Measurements from ENCODE around the gene PDE1C.

PDE1C gene

DNA sequence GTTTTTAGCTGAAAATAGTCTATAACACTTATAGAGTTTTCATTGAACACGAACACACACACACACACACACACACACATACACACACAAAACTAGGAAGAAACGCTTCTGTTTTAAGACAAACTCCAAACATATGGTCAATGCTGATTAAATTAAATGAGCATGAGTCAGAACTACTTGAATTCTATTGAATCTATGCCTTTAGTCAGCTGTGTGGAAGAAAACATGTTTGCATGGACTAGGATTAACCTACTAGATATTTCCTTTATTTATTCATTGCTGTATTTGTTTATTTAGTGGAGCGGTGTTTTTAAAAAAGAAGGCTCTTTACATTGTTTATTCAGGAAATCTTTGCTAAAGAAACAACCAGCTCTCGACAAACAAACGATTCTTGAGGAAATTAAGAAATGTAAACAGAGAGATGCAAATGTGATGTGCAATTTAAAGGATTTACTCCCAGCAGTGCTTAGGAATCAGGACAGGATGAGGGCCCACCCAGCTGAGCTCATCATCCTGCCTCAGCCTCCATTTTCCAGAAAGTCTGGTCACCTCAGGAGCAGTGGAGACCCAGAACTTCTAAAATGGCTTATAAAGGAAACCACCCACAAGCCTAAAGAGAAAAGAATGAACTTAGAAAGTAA, 83.2 kb downstream of the PDE1C start:
- no peak for DNase-seq

DNA sequence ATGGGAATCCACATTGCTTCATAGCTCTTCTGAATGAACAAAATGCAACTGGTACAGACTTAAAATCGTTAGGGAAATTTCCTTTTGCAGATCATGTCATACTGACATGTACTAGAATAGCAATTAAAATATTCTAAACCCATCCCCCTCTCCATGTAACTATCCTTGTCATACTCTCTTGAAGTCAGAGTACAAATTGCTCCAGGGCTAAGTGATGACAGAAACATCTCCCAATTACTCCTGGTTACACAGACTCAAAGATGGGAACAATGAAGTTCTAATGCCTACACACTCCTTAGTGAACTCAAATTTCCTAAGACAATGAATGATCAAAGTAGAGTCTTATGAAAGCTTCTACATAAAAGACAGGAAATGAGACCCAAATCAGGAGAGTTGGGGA, 87.2 kb downstream of the PDE1C start:
- DNase-seq: no peak

DNA sequence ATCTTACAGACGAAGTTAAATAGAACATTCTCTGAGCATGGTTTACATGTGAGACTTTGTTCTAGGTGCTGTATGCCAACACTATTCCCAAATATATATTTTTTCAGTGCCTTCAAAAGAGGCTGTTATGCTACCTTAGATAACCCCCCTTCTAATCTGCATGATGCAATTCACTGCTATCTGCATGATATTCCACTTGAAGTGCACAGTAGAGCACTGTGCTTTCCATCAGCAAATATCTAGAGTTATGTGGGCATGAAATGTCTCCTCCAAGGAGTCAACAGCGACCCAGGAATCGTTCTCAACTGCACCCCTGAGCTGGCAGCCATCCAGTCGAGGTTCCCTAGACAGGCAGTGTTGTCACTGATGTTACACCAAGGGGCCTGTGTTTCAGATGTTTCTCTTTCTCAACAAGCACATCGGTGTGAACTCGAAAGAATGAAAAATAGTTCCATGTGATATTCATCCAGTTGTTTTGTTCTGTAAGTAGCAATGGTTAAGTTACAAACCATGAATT, 88.3 kb downstream of the PDE1C start:
- no peak for DNase-seq

DNA sequence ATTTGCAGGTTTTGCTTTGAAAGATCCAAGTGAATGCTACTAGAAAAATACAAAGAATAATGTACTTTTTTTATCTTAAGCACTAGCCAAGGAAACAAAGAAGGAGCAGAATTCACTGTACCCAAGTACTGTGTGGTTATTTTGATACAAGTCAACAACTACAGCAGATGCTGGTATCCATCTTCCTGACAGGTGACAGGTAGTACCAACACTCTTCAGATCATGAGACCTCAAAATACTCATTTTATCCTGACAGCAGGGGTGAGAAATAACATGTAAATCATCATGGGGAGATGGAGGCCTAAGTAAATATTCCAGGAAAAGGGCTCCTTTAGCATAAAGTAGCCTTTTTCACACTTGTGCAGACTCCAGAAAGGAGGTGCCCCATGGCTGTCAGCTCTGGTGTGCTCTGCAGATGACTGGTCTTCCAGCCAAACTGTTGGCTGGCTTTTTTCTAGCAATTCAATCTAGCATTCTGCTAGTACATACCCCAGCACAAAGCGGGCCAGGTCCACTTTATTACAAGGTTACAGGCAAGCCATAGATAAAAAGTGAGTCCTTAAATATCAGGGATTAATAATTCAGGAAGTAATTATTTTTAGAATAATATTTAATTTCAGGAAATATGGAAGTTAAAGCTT, 90.4 kb downstream of the PDE1C start:
- no peak for DNase-seq

DNA sequence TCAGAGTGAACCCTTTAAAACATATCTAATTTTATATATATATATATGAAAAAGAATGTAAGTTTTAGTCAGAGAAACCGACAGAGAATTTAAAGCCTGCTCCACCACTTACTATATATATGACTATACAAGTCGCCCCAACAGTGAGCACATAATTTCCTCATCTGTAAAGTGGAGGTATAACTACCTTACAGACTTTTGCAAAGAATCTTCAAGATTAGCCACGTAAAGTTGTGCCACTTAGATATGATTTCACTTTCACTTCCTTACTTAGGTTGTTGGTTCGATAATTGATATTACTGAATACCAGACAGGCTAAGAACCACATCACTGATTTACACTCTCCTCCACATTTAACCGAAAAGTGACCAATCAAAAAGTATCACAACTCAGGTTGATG, 94.7 kb downstream of the PDE1C start:
- no peak for DNase-seq

DNA sequence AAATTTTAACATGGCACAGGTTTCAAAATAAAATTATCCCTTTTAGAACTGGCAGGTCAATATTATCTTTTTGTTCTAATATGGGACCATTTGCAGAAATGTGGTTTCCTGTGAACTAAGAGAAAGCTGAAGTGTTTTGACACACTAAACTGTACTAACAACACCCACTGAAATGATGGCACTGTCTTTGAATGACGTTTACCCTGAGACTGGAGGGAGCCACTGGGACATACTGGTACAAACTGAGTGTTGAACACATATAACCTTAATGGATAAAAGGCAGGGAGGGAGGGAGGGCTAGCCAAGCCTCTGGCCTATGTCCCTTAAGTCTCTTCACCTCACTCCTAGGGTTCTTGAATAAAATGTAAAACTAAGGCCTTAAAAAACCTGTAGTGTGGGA, 95.9 kb downstream of the PDE1C start:
- no peak for DNase-seq

DNA sequence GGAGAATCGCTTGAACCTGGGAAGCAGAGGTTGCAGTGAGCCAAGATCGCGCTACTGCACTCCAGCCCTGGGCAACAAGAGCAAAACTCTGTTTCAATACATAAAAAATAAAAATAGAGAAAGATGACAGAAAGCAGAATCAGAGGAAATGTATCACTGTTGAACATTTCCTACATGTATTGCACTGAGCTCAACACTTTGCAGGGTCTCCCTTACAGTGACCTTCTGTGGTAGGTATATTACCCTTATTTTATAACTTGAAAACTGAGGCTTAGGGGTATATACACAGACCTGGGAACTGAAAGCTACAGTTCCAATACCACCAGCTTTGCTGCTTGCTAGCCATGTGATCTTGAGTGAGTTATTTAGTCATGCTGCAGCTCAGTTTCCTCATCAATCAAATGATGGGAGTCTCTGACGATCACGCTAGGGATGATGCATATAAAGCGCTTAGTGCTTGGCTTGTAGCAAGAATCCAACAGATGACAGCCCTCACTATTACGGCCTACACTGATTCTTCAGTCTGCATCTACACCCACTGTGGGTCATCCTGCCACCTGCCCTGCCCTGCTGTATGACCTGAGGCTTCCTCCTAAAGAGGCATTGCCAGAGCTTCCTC, 99.0 kb downstream of the PDE1C start:
- no peak for DNase-seq

DNA sequence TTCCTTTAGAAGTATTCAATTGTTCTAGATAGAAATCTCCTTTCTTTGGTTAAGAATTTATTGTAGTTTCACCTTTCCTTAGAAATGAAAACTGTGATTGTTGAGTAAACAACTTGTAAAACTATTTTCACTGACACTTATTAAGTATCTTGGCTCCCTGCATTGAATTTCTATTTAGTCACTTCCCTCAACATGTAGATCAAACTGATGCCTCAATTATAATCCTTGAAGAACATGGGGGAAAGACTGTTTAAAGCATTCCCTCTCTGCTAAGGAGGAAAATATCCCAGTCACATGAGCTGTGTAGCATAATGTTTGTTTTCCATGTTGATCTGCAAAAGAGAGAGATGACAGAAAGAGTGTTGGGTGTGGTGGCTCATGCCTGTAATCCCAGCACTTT, 99.7 kb downstream of the PDE1C start:
- DNase-seq: no peak

DNA sequence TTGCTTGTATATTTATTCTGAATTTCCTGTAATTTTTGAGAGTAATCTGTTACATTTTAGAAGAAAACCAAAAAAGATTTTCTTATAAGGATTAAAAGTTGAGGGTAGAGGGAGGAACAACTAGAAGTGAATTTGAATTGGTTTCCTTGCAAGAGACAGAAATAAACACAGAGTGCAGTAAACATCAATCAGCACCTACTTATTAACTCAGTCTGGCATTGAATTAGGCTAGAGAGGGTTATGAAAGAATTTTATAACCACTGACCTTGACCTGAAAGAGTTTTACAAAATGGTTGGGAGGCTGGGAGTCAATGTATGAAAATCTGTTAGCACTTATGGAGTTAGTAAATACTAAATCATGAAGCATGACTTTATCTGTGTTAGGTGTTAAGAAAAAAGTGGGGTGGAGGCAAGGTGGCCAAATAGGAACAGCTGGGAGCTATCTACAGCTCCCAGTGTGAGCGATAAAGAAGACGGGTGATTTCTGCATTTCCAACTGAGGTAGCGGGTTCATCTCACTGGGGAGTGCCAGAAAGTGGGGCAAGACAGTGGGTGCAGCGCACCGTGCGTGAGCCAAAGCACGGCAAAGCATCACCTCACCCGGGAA, 106.5 kb downstream of the PDE1C start:
- DNase-seq: no peak

DNA sequence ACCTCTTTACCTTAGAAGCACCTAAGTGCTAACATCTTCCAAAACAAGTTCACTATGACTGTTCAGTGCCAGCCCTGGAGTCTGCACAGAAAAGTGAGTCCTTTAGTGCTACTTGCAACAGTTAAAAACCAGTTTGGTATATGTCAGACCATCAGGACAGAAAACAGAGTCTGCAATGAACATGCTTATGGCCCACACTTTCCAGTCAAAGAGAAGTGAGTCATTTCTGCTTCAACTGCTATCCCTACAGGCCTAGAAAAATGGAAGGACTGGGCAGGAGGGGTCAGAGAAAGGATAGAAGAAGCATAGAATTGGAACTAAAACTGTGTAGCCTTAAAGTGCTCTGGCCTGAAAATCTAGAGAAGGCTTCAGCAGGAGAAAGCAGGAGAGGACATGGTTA, 108.0 kb downstream of the PDE1C start:
- DNase-seq: no peak

DNA sequence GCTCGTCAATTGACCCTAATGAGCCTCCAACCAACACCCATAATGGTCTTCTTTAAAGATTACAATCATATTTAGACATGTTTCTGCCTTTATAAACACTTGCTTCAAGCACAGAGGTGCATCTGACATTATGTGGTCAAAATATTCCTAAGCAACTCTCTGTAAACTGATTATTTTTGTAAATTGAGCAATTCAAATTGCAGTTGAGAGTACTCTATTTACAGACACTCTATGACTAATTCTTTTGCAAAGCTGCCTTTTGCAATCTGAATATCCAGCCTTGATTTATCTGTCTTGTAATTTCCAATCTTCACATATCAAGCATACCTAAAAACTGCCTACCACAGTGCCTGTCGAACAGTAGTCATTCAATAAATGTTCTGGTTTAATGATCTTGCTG, 112.0 kb downstream of the PDE1C start:
- DNase-seq: no peak

DNA sequence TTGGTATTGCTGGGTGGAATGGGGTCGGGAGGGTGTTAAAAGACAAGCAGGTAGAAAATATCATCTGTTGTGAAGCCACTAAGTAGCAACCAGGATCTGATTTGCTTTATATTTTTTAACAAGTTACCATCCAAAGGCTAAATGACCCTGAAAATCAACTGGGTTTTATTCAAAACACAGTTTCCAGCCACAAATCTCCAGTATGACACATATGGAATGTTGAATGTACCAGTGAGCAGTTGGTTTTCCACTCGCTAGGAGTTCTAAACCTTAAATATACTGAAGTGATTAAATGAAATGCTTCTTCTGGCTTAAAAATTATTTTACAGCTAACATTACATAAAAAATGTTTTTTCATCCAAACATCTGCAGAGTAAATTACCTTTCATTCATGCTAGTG, 112.5 kb downstream of the PDE1C start:
- DNase-seq: no peak

DNA sequence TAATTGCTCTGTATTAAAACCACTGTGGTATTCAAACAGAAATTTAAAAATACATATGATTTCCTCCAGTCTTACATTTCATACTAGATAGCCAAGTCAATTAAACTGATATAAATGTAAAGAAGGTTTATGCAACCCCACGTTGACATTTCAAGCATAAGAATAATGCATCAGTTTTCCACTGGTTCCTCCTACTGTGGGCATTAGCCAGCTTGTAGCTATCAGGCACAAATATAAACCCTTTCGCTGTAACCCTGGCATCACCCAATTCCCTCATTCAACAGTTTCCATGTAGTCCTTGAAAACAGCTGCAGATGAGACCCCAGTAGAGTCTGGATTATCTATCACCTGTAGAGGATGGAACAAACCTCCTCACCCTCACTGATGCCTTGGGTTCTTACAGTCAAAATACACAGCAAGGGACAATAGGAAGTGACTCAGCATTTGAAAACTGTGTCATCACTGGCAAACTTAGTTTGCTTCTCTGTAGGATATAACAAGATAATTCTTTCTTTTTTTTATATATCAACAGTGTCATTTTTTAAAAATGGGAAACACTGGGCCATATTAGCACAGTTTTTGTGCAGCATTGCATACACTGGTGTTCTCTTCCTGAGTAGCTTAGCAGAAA, 113.0 kb downstream of the PDE1C start:
- DNase-seq: no peak

DNA sequence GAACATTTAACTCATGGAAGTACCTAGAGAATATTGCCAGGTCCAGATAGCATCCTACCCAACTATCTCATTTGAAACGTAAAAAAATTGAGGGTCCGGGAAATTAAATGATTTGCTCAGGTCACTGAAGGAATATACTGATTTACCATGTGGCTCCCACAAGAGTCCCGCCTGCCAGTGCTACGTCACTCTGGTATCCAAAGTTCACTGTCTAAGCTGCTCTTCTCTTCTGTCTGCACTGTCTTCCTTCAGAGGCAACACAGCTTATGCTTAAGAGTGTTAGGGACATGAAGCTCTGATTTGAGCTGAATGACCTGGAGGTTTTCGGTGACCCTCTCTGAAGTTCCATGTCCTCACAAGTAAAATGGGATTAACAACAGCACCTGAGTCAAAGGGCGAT, 114.6 kb downstream of the PDE1C start:
- no peak for DNase-seq

DNA sequence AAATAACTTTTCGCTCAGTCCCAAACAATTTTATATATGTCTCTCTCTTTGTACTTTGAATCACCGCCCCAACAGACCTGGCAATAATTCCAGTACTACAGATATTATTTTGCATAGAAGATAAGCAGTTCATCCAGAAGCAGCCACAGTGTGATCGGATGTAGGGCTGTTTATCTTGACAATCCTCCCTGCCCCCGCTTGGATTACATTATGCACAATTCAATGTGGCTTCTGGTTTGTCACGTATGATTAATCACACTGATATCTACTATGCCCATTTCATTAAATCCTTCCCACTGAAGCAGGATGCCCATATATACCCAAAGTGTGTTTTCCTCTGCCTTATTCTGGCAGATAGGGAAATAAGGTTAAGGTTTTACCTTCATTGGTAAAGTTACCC, 115.2 kb downstream of the PDE1C start:
- no peak for DNase-seq

DNA sequence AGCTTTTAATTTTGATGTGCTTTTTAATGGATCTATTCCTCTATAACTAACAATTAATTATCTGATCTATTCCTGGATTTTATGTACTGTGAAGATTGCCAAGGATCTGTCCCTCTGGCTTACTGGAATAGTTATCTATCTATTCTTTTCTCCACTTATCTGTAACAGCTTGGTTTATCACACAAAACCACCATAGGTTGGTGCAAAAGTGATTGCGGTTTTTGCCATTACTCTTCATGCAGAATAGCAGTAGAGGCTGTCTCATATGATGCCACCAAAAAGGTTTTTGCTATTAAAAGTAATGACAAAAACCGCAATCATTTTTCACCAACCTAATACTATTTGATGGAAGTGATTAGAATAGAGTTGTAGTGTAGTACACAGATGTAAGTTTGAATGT, 115.7 kb downstream of the PDE1C start:
- DNase-seq: no peak

DNA sequence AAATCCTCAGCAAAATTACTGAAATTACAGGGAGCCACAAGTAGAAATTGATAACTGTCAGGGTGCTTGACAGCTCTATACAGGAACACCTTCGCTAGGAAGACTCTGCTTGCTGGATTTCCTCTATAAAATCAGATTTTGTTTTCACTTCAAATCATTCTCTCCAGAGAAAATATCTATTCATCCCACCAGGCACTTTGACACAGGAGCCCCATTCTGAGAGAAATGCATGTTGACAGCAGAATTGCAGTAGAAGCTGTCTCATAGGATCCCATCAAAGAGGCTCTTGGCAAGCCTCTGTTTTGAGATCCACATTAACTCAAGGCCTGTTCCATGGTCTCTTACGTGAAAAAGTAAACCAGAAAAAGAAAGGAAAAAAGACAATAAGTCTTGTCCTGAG, 116.8 kb downstream of the PDE1C start:
- DNase-seq: no peak

DNA sequence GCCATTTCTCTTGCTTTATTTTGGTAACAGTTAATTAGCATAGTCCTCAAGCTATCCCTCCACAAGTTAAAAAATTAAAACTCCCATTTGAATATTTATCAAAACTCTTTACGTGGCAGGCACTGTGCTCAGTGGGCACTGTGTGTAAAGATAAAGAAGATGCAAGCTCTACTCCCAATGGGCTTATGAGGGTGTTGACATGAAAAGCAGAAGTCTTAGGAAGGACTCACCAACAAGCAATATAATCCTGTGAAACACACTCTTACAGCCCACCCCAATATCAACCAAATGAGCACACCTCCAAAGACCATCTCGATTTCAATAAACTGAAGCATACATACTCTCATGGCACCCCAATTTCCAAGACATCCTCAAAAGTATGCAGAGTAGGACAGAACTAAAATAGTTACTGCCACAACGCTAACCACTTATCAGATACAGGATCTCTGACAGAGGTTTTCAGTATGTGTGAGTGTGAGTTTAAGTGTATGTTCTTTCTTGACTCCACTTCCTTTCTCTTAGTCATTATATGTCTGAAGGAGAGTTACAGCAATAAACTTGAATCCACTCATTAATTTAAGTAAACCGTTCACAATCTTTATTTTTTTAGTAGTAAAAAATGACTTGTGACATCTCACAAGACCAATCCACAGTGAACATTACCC, 120.0 kb downstream of the PDE1C start:
- DNase-seq: no peak

DNA sequence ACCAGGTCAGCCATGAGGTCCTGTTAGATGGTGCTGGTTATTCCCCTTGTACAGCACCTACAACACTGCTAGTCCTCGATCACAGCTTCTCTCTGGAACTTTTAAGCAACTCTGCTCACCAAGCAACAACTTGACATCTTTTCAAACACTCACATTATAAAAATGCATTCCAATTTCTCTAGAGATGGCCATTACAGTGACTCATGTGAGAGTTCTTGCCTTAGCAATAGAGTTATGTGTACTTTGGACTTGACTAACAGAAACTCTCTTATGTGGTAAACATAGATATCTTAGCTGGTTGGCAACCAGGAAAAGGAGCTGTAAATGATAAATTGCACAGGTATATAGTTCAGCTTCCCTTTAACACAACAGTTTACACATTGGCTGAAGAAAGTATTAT, 122.2 kb downstream of the PDE1C start:
- no peak for DNase-seq

DNA sequence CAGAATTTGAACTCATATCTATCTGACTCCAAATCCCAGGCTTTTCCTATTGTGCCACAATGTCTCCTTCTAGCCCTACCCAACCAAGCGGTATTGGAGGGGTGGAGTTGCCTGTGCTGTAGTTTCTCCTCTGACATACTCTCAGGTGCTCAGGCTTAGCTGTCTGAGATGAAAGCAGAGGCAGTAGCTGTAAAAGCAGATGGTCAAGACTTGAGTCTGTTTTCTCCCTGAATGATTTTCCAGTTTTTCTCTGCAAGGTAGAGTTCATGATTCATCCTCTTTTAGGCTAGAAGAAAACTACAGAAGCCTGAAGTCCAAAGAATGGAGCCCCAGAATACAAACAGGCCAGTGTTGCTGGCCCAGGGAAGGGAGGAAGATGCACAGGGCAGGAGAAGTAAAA, 130.0 kb downstream of the PDE1C start:
- DNase-seq: no peak

DNA sequence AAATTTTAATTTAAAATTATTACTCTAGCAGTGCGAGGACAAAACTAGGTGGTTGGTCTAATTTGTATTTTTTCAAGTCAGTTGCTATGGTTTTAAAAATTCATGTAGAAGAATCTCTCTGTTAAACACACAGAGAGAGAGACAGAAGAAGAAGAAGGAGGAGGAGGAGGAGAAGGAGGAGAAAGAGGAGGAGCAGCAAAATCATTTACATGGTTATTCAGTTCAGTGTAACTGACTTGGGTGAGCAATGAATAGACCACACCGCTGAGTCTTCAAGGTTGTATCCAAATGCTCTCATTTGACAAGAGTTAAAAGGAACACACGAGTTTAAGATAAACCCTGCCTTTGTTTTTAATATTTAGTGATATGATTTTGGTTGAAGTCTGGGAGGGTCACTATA, 131.1 kb downstream of the PDE1C start:
- DNase-seq: no peak

DNA sequence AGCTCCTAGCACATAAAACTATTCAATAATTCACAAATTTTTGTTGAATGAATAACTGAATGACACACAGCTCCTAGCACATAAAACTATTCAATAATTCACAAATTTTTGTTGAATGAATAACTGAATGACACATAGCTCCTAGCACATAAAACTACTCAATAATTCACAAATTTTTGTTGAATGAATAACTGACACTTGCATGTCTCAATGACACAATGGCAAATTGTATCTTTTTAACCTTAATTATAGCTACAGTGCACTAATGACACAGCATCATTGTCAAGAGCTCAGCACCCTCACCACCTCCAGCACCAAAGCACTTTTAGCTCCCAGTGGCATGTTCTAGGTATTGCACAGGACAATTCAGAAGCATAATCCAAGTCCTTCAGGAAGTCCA, 131.6 kb downstream of the PDE1C start:
- DNase-seq: no peak

DNA sequence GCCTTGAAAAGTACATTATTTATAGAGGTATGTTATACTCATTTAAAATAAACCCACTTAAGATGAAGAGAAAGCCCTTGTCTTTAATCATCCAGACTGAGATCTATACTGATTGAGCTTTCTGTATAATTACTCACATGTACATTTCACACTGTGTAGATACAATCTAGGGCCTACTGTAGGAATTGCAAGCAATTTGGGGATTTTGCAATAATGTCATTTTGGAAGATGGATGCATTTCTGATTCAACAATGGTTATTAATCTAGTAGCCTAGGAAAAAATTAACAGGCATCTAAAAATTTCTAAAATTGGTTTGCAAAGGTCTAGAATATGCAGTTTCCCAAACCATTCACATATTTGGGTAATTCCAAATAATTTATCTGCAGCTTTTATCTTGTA, 132.2 kb downstream of the PDE1C start:
- DNase-seq: no peak

Data from activated T-cell treated with anti-CD3 and anti-CD28 coated beads for 4 hours (primary cell).